ENCODE measurements around the gene KRTAP10-12. TPM values are rescaled to one million over a fixed set of nuclear protein-coding genes. Genes with fewer than 3 reads are reported as not detected.

The KRTAP10-12 gene
- total and polyA plus RNA-seq, 4 donors = not detected

DNA sequence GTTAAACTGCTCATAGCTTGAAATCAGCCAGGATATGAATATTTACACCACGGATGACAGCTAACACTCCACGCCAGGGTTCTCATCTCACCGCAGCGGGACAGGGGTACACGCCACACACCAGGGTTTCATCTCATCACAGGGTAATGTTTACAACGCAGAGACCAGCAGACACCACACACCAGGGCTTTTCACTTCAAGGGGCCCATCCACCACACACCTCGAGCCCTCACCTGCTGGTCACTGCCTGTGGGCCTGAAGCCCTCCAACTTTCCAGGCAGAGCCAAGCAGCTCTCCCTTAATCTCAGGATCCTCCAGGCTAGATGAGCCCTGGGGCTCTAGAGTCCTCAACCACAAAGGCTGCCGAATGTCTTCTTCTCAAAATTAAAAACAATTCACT lies 1.3 kb upstream of the KRTAP10-12 start:
- ATAC-seq (ENCODE audit: insufficient read depth, low FRiP score) (no peak), DNase-seq (no peak)
- H3K4me1 ChIP-seq (ENCODE audit: control insufficient read depth in 5 of 5, insufficient read depth in 5 of 5, low read length in 5 of 5) = no peaks in the 10 kb centered on the region
- 79 to 81% methylated on average over 8 of the region's 8 CpGs for WGBS, 2 donors
- H3K4me3 ChIP-seq = no peak overlapping the region
- no peak overlapping the region for H3K9ac ChIP-seq (ENCODE audit: insufficient read depth in 1 of 2, low read length in 2 of 2)
- peaks cover 2 to 18% (median 9%) of the 10 kb centered on the region in 3 donors for H3K27me3 ChIP-seq (ENCODE audit: control insufficient read depth in 3 of 3, insufficient read depth in 3 of 3, low read length in 2 of 3)
- H3K9me3 ChIP-seq (ENCODE audit: control insufficient read depth in 4 of 4, insufficient read depth in 3 of 4, low read length in 3 of 4) = peaks cover 0 to 6% (median 4%) of the 10 kb centered on the region in 4 donors
- no peaks in the 10 kb centered on the region for H3K36me3 ChIP-seq (ENCODE audit: control insufficient read depth in 4 of 4, insufficient read depth in 4 of 4, low read length in 4 of 4)
- no peak overlapping the region for H3K27ac ChIP-seq (ENCODE audit: low read depth in 1 of 2, low read length in 1 of 2)
- TF ChIP-seq, protein P1, sequence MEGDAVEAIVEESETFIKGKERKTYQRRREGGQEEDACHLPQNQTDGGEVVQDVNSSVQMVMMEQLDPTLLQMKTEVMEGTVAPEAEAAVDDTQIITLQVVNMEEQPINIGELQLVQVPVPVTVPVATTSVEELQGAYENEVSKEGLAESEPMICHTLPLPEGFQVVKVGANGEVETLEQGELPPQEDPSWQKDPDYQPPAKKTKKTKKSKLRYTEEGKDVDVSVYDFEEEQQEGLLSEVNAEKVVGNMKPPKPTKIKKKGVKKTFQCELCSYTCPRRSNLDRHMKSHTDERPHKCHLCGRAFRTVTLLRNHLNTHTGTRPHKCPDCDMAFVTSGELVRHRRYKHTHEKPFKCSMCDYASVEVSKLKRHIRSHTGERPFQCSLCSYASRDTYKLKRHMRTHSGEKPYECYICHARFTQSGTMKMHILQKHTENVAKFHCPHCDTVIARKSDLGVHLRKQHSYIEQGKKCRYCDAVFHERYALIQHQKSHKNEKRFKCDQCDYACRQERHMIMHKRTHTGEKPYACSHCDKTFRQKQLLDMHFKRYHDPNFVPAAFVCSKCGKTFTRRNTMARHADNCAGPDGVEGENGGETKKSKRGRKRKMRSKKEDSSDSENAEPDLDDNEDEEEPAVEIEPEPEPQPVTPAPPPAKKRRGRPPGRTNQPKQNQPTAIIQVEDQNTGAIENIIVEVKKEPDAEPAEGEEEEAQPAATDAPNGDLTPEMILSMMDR (IDR thresholded peaks at IDR 0.05; ENCODE audit: control extremely low read depth, extremely low read depth) = no peak

DNA sequence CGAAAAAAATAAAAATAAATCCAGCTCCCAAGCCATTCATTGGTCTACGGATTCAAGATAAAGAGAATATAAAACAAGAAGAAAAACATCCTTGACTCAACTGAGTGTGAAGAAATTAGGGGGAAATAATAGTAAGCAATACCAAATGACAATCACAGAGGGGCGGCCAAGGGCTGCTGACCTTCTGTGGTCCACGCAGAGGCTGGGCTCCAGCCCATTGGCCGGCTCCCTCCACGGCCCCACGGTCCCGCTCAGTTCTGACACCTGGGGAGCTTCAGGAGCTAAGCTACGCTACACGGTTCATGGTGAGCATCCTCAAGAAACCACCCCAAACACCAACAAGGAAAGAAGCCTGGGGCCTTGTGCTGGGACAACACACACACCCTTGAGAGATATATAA lies 400 bp upstream of the KRTAP10-12 start:
- H3K9ac ChIP-seq (ENCODE audit: insufficient read depth in 1 of 2, low read length in 2 of 2) = no peak overlapping the region
- no peak overlapping the region for H3K4me3 ChIP-seq
- no peak overlapping the region for H3K27ac ChIP-seq (ENCODE audit: low read depth in 1 of 2, low read length in 1 of 2)
- no peaks in the 10 kb centered on the region for H3K36me3 ChIP-seq (ENCODE audit: control insufficient read depth in 4 of 4, insufficient read depth in 4 of 4, low read length in 4 of 4)
- peaks cover 0 to 6% (median 4%) of the 10 kb centered on the region in 4 donors for H3K9me3 ChIP-seq (ENCODE audit: control insufficient read depth in 4 of 4, insufficient read depth in 3 of 4, low read length in 3 of 4)
- H3K27me3 ChIP-seq (ENCODE audit: control insufficient read depth in 3 of 3, insufficient read depth in 3 of 3, low read length in 2 of 3) = peaks cover 2 to 23% (median 13%) of the 10 kb centered on the region in 3 donors
- H3K4me1 ChIP-seq (ENCODE audit: control insufficient read depth in 5 of 5, insufficient read depth in 5 of 5, low read length in 5 of 5) = no peaks in the 10 kb centered on the region
- DNase-seq (no peak), ATAC-seq (ENCODE audit: insufficient read depth, low FRiP score) (no peak)
- 74 to 81% methylated on average over 10 of the region's 10 CpGs for WGBS, 2 donors
- TF ChIP-seq, protein P1 (IDR thresholded peaks at IDR 0.05; ENCODE audit: control extremely low read depth, extremely low read depth) = no peak

DNA sequence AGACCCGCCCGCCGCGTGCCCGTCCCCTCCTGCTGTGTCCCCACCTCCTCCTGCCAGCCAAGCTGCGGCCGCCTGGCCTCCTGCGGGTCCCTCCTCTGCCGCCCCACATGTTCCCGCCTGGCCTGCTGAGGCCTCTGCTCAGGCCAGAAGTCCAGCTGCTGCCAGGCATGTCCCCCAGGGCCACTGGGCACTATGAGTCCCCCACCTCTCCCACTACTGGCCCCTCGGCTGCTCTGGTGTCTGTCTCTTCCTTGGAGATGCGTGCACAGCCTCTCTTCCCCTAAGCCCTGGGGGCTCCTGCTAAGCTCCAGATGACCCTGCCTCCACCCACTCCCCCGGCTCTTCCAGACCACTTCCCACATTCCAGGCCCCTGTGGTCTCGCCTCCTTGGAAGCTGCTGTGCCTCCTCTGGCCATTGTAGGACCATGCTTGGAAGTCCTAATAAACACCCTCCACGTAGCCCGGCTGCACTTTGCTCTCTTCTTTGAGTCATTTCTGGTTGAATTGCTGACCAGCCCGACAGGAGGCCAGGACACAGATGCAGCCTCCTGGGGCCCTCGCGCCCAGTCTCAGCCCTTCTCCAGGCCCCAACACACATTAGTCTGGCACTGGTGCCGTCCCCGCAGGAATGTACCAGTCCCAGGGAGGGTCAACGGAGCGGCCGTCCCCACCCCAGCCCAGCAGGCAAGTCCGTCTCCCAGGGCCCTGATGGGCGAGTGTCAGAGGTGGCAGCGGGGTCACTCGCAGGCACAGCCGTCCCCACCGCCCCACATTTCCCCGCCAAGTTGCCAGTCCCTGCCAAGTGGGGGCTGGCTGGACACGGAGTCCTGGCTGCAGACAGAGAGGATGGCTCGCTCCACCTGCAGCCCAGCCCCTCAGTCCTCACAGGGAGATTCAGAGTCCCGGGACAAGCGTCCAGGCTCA lies 1.1 kb downstream of the KRTAP10-12 start:
- no peak for ATAC-seq (ENCODE audit: insufficient read depth, low FRiP score)
- Histone ChIP-seq H3K27ac (ENCODE audit: low read depth in 1 of 2, low read length in 1 of 2) (no peak overlapping the region), H3K36me3 (ENCODE audit: control insufficient read depth in 4 of 4, insufficient read depth in 4 of 4, low read length in 4 of 4) (no peaks in the 10 kb centered on the region), H3K27me3 (ENCODE audit: control insufficient read depth in 3 of 3, insufficient read depth in 3 of 3, low read length in 2 of 3) (peaks cover 2 to 34% (median 15%) of the 10 kb centered on the region in 3 donors), H3K4me3 (no peak overlapping the region), H3K4me1 (ENCODE audit: control insufficient read depth in 5 of 5, insufficient read depth in 5 of 5, low read length in 5 of 5) (no peaks in the 10 kb centered on the region), H3K9me3 (ENCODE audit: control insufficient read depth in 4 of 4, insufficient read depth in 3 of 4, low read length in 3 of 4) (peaks cover 0 to 6% (median 4%) of the 10 kb centered on the region in 4 donors), H3K9ac (ENCODE audit: insufficient read depth in 1 of 2, low read length in 2 of 2) (no peak overlapping the region)
- TF ChIP-seq, protein P1 (IDR thresholded peaks at IDR 0.05; ENCODE audit: control extremely low read depth, extremely low read depth) = no peak
- DNase-seq = no peak
- WGBS, 2 donors = 42 to 46% methylated on average over 32 to 35 of the region's 35 CpGs

Data from lung (tissue), 12 donors.